NCI-H345 treated with DMSO at 0.1 percent for 48 hours (cell line): ENCODE measurements around the gene SRSF4.

Experiments
- DNase-seq: peaks from one replicate; lab custom pipeline; 2025; ENCODE audit not compliant: unreplicated experiment; lab: John Stamatoyannopoulos, UW

Gene SRSF4

GRCh38 chr1:29099286-29099685 is 82.4 kb downstream of the SRSF4 start:
- no peak for DNase-seq
